HG02840 (cell line): Measurements from ENCODE around the gene OPN3.
A peak's percentile ranks its signal among the peaks of the same experiment; 100 is the strongest.

Source experiments
- ATAC-seq: cut with Tn5 transposase; IDR thresholded peaks from one replicate; pipeline ENCODE4 v1.9.1; 2021; ENCODE audit warnings: mild to moderate bottlenecking, moderate library complexity, moderate number of reproducible peaks; ENCODE audit not compliant: unreplicated experiment, low FRiP score

Gene OPN3

GRCh38 chr1:241624935-241625334, 15.2 kb downstream of the OPN3 start:
- ATAC-seq: no peak

- no peak for ATAC-seq
Measured at GRCh38 chr1:241622669-241623068, 17.5 kb downstream of the OPN3 start.

GRCh38 chr1:241617426-241617825, 22.7 kb downstream of the OPN3 start:
- no peak for ATAC-seq

GRCh38 chr1:241615043-241615974, 24.9 kb downstream of the OPN3 start:
- ATAC-seq: no peak

- no peak for ATAC-seq
Measured at GRCh38 chr1:241614572-241614971, 25.6 kb downstream of the OPN3 start.

GRCh38 chr1:241614144-241614543, 26.0 kb downstream of the OPN3 start:
- ATAC-seq: no peak

GRCh38 chr1:241612533-241613477, 27.4 kb downstream of the OPN3 start:
- ATAC-seq: no peak

GRCh38 chr1:241611736-241612135, 28.4 kb downstream of the OPN3 start:
- ATAC-seq: no peak

GRCh38 chr1:241611063-241611462, 29.1 kb downstream of the OPN3 start:
- ATAC-seq: peak; percentile 89

GRCh38 chr1:241610056-241610815, 29.9 kb downstream of the OPN3 start:
- no peak for ATAC-seq

- no peak for ATAC-seq
Measured at GRCh38 chr1:241608379-241609033, 31.7 kb downstream of the OPN3 start.

GRCh38 chr1:241607497-241607896, 32.7 kb downstream of the OPN3 start:
- ATAC-seq: no peak

GRCh38 chr1:241606544-241606943, 33.6 kb downstream of the OPN3 start:
- no peak for ATAC-seq

- ATAC-seq: no peak
Measured at GRCh38 chr1:241605146-241605805, 34.9 kb downstream of the OPN3 start.

GRCh38 chr1:241603731-241604245, 36.4 kb downstream of the OPN3 start:
- ATAC-seq: no peak

GRCh38 chr1:241600496-241600901, 39.7 kb downstream of the OPN3 start:
- ATAC-seq: peak; percentile 70

GRCh38 chr1:241598249-241598648, 41.9 kb downstream of the OPN3 start:
- peak; percentile 47 for ATAC-seq

GRCh38 chr1:241596633-241597032, 43.5 kb downstream of the OPN3 start:
- no peak for ATAC-seq

- ATAC-seq: no peak
Measured at GRCh38 chr1:241593186-241593585, 47.0 kb downstream of the OPN3 start.
